Measurements from ENCODE around the gene B3GNT7.

The B3GNT7 gene

GRCh38 chr2:231364961-231365810 lies 30.3 kb upstream of the B3GNT7 start:
- peak; percentile 18 for DNase-seq (ENCODE audit: low read depth)
- H3K4me3 ChIP-seq (ENCODE audit: control insufficient read depth, low read depth, low read length) = no peak overlapping the region
- TF ChIP-seq CTCF (IDR thresholded peaks at IDR 0.05; ENCODE audit: control insufficient read depth, insufficient read depth, low read depth, low read length, missing control alignments) = no peak

GRCh38 chr2:231367178-231367577 lies 28.3 kb upstream of the B3GNT7 start:
- H3K4me3 ChIP-seq (ENCODE audit: control insufficient read depth, low read depth, low read length) = no peak overlapping the region
- TF ChIP-seq CTCF (IDR thresholded peaks at IDR 0.05; ENCODE audit: control insufficient read depth, insufficient read depth, low read depth, low read length, missing control alignments) = no peak
- no peak for DNase-seq (ENCODE audit: low read depth)

DNA sequence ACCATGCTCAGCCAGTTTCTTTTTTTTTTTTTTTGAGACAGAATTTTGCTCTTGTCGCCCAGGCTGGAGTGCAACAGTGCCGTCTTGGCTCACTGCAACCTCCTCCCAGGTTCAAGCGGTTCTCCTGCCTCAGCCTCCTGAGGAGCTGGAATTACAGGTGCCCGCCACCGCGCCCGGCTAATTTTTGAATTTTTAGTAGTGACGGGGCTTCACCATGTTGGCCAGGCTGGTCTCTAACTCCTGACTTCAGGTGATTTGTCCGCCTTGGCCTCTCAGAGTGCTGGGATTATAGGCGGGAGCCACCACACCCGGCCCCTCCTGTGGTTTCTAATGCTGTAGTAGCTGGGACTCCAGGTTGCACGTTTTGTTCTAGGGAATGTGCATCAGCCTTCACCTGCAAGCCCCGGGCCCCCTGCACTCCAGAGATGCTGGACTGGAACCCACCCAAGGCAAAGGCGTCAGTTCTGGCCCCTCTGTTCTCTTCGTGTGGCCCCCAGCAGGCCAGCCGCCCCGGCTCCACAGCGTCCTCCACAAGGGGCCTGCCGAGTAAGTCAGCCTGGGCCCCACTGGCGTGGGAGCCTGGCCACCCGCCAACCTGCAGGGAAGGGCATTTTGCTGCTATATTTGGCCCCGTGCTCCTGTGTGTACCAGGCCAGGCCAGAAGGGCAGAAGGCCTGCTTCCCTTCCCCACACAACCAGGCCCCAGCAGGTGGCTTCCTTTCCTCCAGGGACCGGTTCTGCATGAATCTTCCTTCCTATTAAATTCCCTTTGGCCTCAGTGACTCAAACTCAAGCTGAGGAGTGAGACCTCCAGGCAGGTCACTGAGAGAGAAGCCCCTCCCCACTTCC lies 25.7 kb upstream of the B3GNT7 start:
- DNase-seq (ENCODE audit: low read depth) = no peak
- TF ChIP-seq CTCF (IDR thresholded peaks at IDR 0.05; ENCODE audit: control insufficient read depth, insufficient read depth, low read depth, low read length, missing control alignments) = no peak

DNA sequence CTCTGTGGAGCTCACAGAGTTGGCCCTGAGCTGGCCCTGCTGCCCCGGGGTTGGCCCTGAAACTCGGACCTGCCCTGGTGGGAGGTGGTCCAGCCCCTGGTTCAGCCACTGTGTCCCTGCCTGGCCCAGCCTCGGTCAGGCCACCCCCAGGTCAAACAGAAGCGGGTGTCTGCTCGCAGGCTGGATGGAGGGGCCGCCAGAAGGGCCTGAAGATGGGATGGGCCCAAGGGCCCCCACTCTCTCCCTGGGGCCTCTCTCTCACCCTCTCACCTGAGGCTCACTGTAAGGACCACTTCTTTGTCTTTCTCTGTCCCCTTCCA lies 25.1 kb upstream of the B3GNT7 start:
- no peak for DNase-seq (ENCODE audit: low read depth)
- no peak overlapping the region for H3K4me3 ChIP-seq (ENCODE audit: control insufficient read depth, low read depth, low read length)
- no peak for TF ChIP-seq CTCF (IDR thresholded peaks at IDR 0.05; ENCODE audit: control insufficient read depth, insufficient read depth, low read depth, low read length, missing control alignments)

More for the DNA sequence above, 25.7 kb upstream of the B3GNT7 start:
- H3K4me3 ChIP-seq (ENCODE audit: control insufficient read depth, low read depth, low read length) = no peak overlapping the region

GRCh38 chr2:231370749-231371429 lies 24.6 kb upstream of the B3GNT7 start:
- no peak for TF ChIP-seq CTCF (IDR thresholded peaks at IDR 0.05; ENCODE audit: control insufficient read depth, insufficient read depth, low read depth, low read length, missing control alignments)
- no peak overlapping the region for H3K4me3 ChIP-seq (ENCODE audit: control insufficient read depth, low read depth, low read length)
- DNase-seq (ENCODE audit: low read depth) = no peak

DNA sequence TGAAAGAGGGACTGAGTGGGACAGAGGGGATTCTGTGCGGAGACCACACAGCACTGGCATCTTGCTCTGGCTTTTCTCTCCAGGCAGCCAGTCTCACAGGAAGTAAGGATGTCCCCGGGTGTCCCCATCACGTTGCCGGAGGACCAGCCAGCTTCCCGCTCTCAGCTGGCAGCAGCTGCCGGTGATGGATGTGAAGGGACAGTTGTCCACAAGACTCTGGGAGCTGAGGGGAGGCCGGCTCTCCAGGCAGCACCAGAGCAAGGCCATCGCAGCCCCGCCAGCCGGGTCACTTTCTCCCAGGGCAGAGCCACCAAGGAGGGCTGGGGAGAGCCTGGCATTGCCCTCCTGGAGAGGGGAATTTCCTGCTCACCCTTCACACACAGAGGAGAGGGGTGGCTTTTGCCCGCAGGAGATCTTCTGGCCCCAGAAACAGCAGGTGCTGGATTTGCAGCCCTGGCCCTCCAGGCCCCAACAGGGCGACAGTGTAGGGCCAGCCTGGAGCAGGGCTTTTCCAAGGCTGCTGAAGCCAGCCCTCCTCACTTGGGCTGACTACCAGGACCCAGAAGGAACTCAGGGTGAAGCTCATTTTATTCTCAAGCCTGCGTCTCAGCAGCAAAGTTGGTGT lies 24.0 kb upstream of the B3GNT7 start:
- no peak overlapping the region for H3K4me3 ChIP-seq (ENCODE audit: control insufficient read depth, low read depth, low read length)
- no peak for DNase-seq (ENCODE audit: low read depth)
- no peak for TF ChIP-seq CTCF (IDR thresholded peaks at IDR 0.05; ENCODE audit: control insufficient read depth, insufficient read depth, low read depth, low read length, missing control alignments)

Measured in AG09309 (cell line).